ENCODE data around the gene ATP8A1. TPM values are rescaled to one million over a fixed set of nuclear protein-coding genes. Genes with fewer than 3 reads are reported as not detected.
"Not testable (repeated sequence)": the region's sequence is repeated elsewhere in the genome, so short reads cannot be mapped to it uniquely, and the experiment has no call there.

Gene ATP8A1
- polyA plus RNA-seq, 1 donor from 2014 or later, result 45.8 TPM

DNA sequence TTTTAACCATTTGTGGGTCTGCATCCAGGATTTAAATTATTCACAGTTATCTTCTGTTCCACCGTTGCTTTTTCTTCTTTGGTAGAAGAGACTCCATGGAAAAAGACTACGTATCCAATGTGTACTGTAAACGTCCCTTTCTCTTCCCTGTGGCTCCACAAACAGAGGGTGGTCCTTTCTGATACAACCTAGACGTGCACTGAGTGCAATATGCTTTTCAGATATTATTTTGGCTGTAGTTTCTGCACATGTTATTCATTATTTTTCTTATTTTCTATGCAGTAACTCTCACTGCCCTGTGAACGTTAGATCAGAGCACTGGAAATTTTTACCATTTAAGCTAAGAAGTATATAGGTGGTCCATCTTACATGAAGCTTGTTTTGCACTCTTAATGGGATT, 186.9 kb downstream of the ATP8A1 start:
- no peak overlapping the region for H3K4me2 ChIP-seq (ENCODE audit: low read length)
- H3K9me3 ChIP-seq (ENCODE audit: low read length), result no peaks in the 10 kb centered on the region
- TF ChIP-seq SMC3 (conservative IDR thresholded peaks at IDR 0.05; ENCODE audit: poor library complexity) (no peak), MXI1 (conservative IDR thresholded peaks at IDR 0.05; ENCODE audit: poor library complexity, severe bottlenecking) (no peak), RAD21 (conservative IDR thresholded peaks at IDR 0.05) (no peak), EP300 (conservative IDR thresholded peaks at IDR 0.05; ENCODE audit: poor library complexity, severe bottlenecking) (no peak), POLR2AphosphoS5 (IDR thresholded peaks at IDR 0.05) (no peak), TAF1 (IDR thresholded peaks at IDR 0.05; ENCODE audit: low read depth) (no peak), EZH2 (IDR thresholded peaks at IDR 0.05; ENCODE audit: borderline replicate concordance, insufficient read depth, low read length, poor library complexity, severe bottlenecking) (no peak)
- TF ChIP-seq, protein P1, sequence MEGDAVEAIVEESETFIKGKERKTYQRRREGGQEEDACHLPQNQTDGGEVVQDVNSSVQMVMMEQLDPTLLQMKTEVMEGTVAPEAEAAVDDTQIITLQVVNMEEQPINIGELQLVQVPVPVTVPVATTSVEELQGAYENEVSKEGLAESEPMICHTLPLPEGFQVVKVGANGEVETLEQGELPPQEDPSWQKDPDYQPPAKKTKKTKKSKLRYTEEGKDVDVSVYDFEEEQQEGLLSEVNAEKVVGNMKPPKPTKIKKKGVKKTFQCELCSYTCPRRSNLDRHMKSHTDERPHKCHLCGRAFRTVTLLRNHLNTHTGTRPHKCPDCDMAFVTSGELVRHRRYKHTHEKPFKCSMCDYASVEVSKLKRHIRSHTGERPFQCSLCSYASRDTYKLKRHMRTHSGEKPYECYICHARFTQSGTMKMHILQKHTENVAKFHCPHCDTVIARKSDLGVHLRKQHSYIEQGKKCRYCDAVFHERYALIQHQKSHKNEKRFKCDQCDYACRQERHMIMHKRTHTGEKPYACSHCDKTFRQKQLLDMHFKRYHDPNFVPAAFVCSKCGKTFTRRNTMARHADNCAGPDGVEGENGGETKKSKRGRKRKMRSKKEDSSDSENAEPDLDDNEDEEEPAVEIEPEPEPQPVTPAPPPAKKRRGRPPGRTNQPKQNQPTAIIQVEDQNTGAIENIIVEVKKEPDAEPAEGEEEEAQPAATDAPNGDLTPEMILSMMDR (IDR thresholded peaks at IDR 0.05; ENCODE audit: poor library complexity, severe bottlenecking), result no peak
- TF ChIP-seq, protein P2, sequence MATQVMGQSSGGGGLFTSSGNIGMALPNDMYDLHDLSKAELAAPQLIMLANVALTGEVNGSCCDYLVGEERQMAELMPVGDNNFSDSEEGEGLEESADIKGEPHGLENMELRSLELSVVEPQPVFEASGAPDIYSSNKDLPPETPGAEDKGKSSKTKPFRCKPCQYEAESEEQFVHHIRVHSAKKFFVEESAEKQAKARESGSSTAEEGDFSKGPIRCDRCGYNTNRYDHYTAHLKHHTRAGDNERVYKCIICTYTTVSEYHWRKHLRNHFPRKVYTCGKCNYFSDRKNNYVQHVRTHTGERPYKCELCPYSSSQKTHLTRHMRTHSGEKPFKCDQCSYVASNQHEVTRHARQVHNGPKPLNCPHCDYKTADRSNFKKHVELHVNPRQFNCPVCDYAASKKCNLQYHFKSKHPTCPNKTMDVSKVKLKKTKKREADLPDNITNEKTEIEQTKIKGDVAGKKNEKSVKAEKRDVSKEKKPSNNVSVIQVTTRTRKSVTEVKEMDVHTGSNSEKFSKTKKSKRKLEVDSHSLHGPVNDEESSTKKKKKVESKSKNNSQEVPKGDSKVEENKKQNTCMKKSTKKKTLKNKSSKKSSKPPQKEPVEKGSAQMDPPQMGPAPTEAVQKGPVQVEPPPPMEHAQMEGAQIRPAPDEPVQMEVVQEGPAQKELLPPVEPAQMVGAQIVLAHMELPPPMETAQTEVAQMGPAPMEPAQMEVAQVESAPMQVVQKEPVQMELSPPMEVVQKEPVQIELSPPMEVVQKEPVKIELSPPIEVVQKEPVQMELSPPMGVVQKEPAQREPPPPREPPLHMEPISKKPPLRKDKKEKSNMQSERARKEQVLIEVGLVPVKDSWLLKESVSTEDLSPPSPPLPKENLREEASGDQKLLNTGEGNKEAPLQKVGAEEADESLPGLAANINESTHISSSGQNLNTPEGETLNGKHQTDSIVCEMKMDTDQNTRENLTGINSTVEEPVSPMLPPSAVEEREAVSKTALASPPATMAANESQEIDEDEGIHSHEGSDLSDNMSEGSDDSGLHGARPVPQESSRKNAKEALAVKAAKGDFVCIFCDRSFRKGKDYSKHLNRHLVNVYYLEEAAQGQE (IDR thresholded peaks at IDR 0.05; ENCODE audit: borderline replicate concordance), result no peak
- no peaks in the 10 kb centered on the region for H3K27me3 ChIP-seq (ENCODE audit: insufficient read depth, low read depth, low read length)
- H3K9me2 ChIP-seq (ENCODE audit: insufficient read depth, low read length), result no peaks in the 10 kb centered on the region
- H3K36me3 ChIP-seq (ENCODE audit: insufficient read depth, low read length), result no peaks in the 10 kb centered on the region
- H4K20me1 ChIP-seq (ENCODE audit: insufficient read depth), result no peaks in the 10 kb centered on the region
- H3K79me2 ChIP-seq (replicated peaks; ENCODE audit: insufficient read depth, low read length), result no peaks in the 10 kb centered on the region
- H3K9ac ChIP-seq (ENCODE audit: low read length), result no peak overlapping the region
- H3F3A ChIP-seq (ENCODE audit: insufficient read depth, low read length, poor library complexity, severe bottlenecking), result no peaks in the 10 kb centered on the region
- H3K4me3 ChIP-seq (ENCODE audit: low read length), result no peak overlapping the region
- H3K27ac ChIP-seq (ENCODE audit: low read length), result no peak overlapping the region
- H2AFZ ChIP-seq (ENCODE audit: low read depth, low read length), result no peak overlapping the region

DNA sequence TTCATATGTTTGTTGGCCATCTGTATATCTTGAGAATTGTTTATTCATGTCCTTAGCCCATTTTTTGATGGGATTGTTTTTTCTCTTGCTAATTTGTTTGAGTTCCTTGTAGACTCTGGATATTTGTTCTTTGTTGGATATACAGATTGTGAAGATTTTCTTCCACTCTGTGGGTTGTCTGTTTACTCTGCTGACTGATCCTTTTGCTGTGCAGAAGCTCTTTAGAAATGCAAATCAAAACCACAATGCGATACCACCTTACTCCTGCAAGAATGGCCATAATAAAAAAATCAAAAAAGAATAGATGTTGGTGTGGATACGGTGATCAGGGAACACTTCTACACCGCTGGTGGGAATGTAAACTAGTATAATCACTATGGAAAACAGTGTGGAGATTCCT, 189.1 kb downstream of the ATP8A1 start:
- H3K36me3 ChIP-seq (ENCODE audit: insufficient read depth, low read length); H4K20me1 ChIP-seq (ENCODE audit: insufficient read depth); H3K9ac ChIP-seq (ENCODE audit: low read length); H3F3A ChIP-seq (ENCODE audit: insufficient read depth, low read length, poor library complexity, severe bottlenecking); H2AFZ ChIP-seq (ENCODE audit: low read depth, low read length); H3K4me3 ChIP-seq (ENCODE audit: low read length); H3K27me3 ChIP-seq (ENCODE audit: insufficient read depth, low read depth, low read length); H3K9me3 ChIP-seq (ENCODE audit: low read length); H3K27ac ChIP-seq (ENCODE audit: low read length); H3K9me2 ChIP-seq (ENCODE audit: insufficient read depth, low read length); H3K4me2 ChIP-seq (ENCODE audit: low read length); H3K79me2 ChIP-seq (replicated peaks; ENCODE audit: insufficient read depth, low read length): not testable (repeated sequence)

DNA sequence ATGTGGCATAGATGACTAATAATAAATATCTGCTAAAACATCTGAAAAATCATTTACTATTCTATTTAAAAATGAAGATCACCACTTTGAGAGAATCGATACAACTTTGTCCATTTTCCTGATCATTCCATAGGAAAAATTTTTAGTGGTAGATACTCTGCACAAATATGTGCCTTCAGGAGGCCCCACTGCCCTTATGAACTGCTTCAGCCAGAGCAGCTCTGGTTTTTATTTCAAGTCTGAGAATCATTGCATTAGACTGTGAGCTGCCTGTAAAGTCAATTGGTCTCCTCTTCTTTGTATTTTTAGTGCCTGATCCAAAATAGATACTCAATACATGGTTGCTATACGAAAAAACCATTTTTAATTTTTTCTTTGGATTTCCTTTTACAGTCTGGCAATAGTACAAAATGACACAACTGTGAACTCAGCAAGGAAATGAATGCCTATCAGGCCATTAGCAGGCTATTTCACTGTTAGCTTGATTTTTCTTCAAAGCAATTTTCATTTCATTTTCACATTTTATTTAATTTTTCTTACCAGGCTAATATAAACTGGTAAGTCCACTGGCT, 190.5 kb downstream of the ATP8A1 start:
- Histone ChIP-seq H3K27ac (ENCODE audit: low read length) (no peak overlapping the region), H3K27me3 (ENCODE audit: insufficient read depth, low read depth, low read length) (no peaks in the 10 kb centered on the region), H3K9me3 (ENCODE audit: low read length) (no peaks in the 10 kb centered on the region), H3F3A (ENCODE audit: insufficient read depth, low read length, poor library complexity, severe bottlenecking) (no peaks in the 10 kb centered on the region), H3K4me2 (ENCODE audit: low read length) (no peak overlapping the region), H3K9ac (ENCODE audit: low read length) (no peak overlapping the region), H3K36me3 (ENCODE audit: insufficient read depth, low read length) (no peaks in the 10 kb centered on the region), H3K9me2 (ENCODE audit: insufficient read depth, low read length) (no peaks in the 10 kb centered on the region), H4K20me1 (ENCODE audit: insufficient read depth) (no peaks in the 10 kb centered on the region), H2AFZ (ENCODE audit: low read depth, low read length) (no peak overlapping the region), H3K4me3 (ENCODE audit: low read length) (no peak overlapping the region), H3K79me2 (replicated peaks; ENCODE audit: insufficient read depth, low read length) (no peaks in the 10 kb centered on the region)
- TF ChIP-seq POLR2AphosphoS5 (IDR thresholded peaks at IDR 0.05), result no peak
- no peak for TF ChIP-seq SMC3 (conservative IDR thresholded peaks at IDR 0.05; ENCODE audit: poor library complexity)
- TF ChIP-seq, protein P1 (IDR thresholded peaks at IDR 0.05; ENCODE audit: poor library complexity, severe bottlenecking), result no peak
- no peak for TF ChIP-seq TAF1 (IDR thresholded peaks at IDR 0.05; ENCODE audit: low read depth)
- no peak for TF ChIP-seq MXI1 (conservative IDR thresholded peaks at IDR 0.05; ENCODE audit: poor library complexity, severe bottlenecking)
- TF ChIP-seq, protein P2 (IDR thresholded peaks at IDR 0.05; ENCODE audit: borderline replicate concordance), result no peak
- no peak for TF ChIP-seq EZH2 (IDR thresholded peaks at IDR 0.05; ENCODE audit: borderline replicate concordance, insufficient read depth, low read length, poor library complexity, severe bottlenecking)
- no peak for TF ChIP-seq RAD21 (conservative IDR thresholded peaks at IDR 0.05)
- TF ChIP-seq EP300 (conservative IDR thresholded peaks at IDR 0.05; ENCODE audit: poor library complexity, severe bottlenecking), result no peak
